Karpas-422 (cell line): ENCODE data around the gene MS4A2. TPM values are rescaled to one million over a fixed set of nuclear protein-coding genes. Genes with fewer than 3 reads are reported as not detected.

Experiments
- DNase-seq: peaks from one replicate; pipeline ENCODE4 v3.0.0-alpha.2; 2015
- H2AFZ ChIP-seq: fragments of 200-600 bp; sonication (generic); 2 replicates; pipeline ENCODE4 v1.6.1; 2014; ENCODE audit warnings: antibody characterized with exemption, low read length, mixed read lengths
- H3K27ac ChIP-seq: fragments of 200-600 bp; sonication (generic); 2 replicates; pipeline ENCODE4 v1.5.1; 2014; ENCODE audit warnings: mild to moderate bottlenecking, low read length, moderate library complexity
- H3K27me3 ChIP-seq: fragments of 200-600 bp; sonication (generic); 2 replicates; pipeline ENCODE4 v1.6.1; 2014; ENCODE audit warnings: low read length, mixed read lengths
- H3K36me3 ChIP-seq: fragments of 200-600 bp; sonication (generic); 2 replicates; pipeline ENCODE4 v1.6.1; 2014; ENCODE audit warnings: low read length, mixed read lengths; ENCODE audit not compliant: insufficient read depth
- H3K4me1 ChIP-seq: fragments of 200-600 bp; sonication (generic); 2 replicates; pipeline ENCODE4 v1.6.1; 2014; ENCODE audit warnings: mild to moderate bottlenecking, low read length, mixed read lengths
- H3K4me2 ChIP-seq: fragments of 200-600 bp; sonication (generic); 2 replicates; pipeline ENCODE4 v1.6.1; 2014; ENCODE audit warnings: low read length, low read depth, mild to moderate bottlenecking; ENCODE audit not compliant: poor library complexity, severe bottlenecking
- H3K4me3 ChIP-seq: fragments of 200-600 bp; sonication (generic); 2 replicates; pipeline ENCODE4 v1.5.1; 2014; ENCODE audit warnings: mild to moderate bottlenecking, antibody characterized with exemption, low read length, mixed read lengths
- H3K79me2 ChIP-seq: fragments of 200-600 bp; sonication (generic); 2 replicates; pipeline ENCODE4 v1.6.1; 2014; ENCODE audit warnings: mild to moderate bottlenecking, low read length, mixed read lengths
- H3K9ac ChIP-seq: fragments of 200-600 bp; sonication (generic); 2 replicates; pipeline ENCODE4 v1.6.0; 2014; ENCODE audit warnings: low read length
- H3K9me2 ChIP-seq: fragments of 200-600 bp; sonication (generic), shearing (Covaris generic); replicated peaks from 2 replicates; pipeline ENCODE4 v1.6.0; 2014; ENCODE audit warnings: mild to moderate bottlenecking, low read length, moderate library complexity; ENCODE audit not compliant: insufficient read depth
- H3K9me3 ChIP-seq: fragments of 300-700, 200-600 bp; sonication (generic); 2 replicates; pipeline ENCODE4 v1.6.1; 2014; ENCODE audit warnings: low read length, mixed read lengths
- H4K20me1 ChIP-seq: fragments of 200-600 bp; sonication (generic); 2 replicates; pipeline ENCODE4 v1.6.1; 2014; ENCODE audit warnings: mild to moderate bottlenecking, antibody characterized with exemption, low read length, low read depth; ENCODE audit not compliant: insufficient read depth
- total RNA-seq: library from RNA; depleted of rRNA; stranded (reverse); fragments of >200 nt; shearing (Covaris generic); gene quantifications from 2 replicates; pipeline ENCODE4 v1.2.3, GENCODE V29; 2014; ENCODE audit warnings: low replicate concordance; rRNA removed

The MS4A2 gene
- total RNA-seq, 1 experiment from 2014 or later = not detected

GRCh38 chr11:60143768-60144167, 55.3 kb downstream of the MS4A2 start:
- no peak overlapping the region for H3K4me3 ChIP-seq

GRCh38 chr11:60145677-60146076, 57.2 kb downstream of the MS4A2 start:
- no peaks in the 10 kb centered on the region for H4K20me1 ChIP-seq
- H3K9me2 ChIP-seq = no peaks in the 10 kb centered on the region
- no peak overlapping the region for H3K9ac ChIP-seq
- H3K27ac ChIP-seq = no peak overlapping the region
- no peak for DNase-seq
- H3K79me2 ChIP-seq = no peaks in the 10 kb centered on the region
- H3K4me2 ChIP-seq = no peak overlapping the region
- no peaks in the 10 kb centered on the region for H3K27me3 ChIP-seq
- no peaks in the 10 kb centered on the region for H3K36me3 ChIP-seq
- H2AFZ ChIP-seq = no peak overlapping the region
- H3K4me3 ChIP-seq = no peak overlapping the region
- H3K9me3 ChIP-seq = no peaks in the 10 kb centered on the region
- no peaks in the 10 kb centered on the region for H3K4me1 ChIP-seq

More at GRCh38 chr11:60143768-60144167, 55.3 kb downstream of the MS4A2 start:
- no peaks in the 10 kb centered on the region for H3K79me2 ChIP-seq
- no peaks in the 10 kb centered on the region for H3K9me2 ChIP-seq
- no peaks in the 10 kb centered on the region for H3K9me3 ChIP-seq
- H3K4me1 ChIP-seq = no peaks in the 10 kb centered on the region
- no peak overlapping the region for H3K4me2 ChIP-seq
- no peak overlapping the region for H2AFZ ChIP-seq
- H3K27me3 ChIP-seq = no peaks in the 10 kb centered on the region
- no peaks in the 10 kb centered on the region for H4K20me1 ChIP-seq
- no peak overlapping the region for H3K27ac ChIP-seq
- no peak for DNase-seq
- no peaks in the 10 kb centered on the region for H3K36me3 ChIP-seq
- H3K9ac ChIP-seq = no peak overlapping the region

Other genes starting within 250 kb of the MS4A2 start
- gene CBLIF, start 243.2 kb upstream of the MS4A2 start, total RNA-seq = not detected in 2 replicates
- gene TCN1, start 222.2 kb upstream of the MS4A2 start, total RNA-seq = not detected in 2 replicates
- not detected in 2 replicates for gene OOSP3, start 209.9 kb upstream of the MS4A2 start, total RNA-seq
- gene OOSP1, start 150.2 kb upstream of the MS4A2 start, total RNA-seq = not detected in 2 replicates
- gene OOSP4A, start 124.6 kb upstream of the MS4A2 start, total RNA-seq = not detected in 2 replicates
- gene OOSP4B, start 71.5 kb upstream of the MS4A2 start, total RNA-seq = not detected in 2 replicates
- not detected in 2 replicates for gene OOSP2, start 48.3 kb upstream of the MS4A2 start, total RNA-seq
- not detected in 2 replicates for gene MS4A3, start 32.0 kb upstream of the MS4A2 start, total RNA-seq
- gene MS4A6A, start 94.4 kb downstream of the MS4A2 start, total RNA-seq = not detected in 2 replicates
- gene MS4A4E, start 154.5 kb downstream of the MS4A2 start, total RNA-seq = not detected in 2 replicates
- gene MS4A4A, start 192.0 kb downstream of the MS4A2 start, total RNA-seq = not detected in 2 replicates
- gene MS4A6E, start 238.6 kb downstream of the MS4A2 start, total RNA-seq = not detected in 2 replicates